Suprapubic skin (tissue), 4 donors: ENCODE measurements around the gene MIER2. TPM values are rescaled to one million over a fixed set of nuclear protein-coding genes. Genes with fewer than 3 reads are reported as not detected.

ENCODE experiments used
- DNase-seq, 2 donors: peaks; one replicate each; pipeline ENCODE4 v3.0.0-alpha.2; 2019; ENCODE audit warnings: low spot score in 2 of 2
- H3K27ac ChIP-seq: fragments of 200-600 bp; sonication (generic); one replicate; pipeline ENCODE4 v1.5.1; 2019
- H3K27me3 ChIP-seq: fragments of 200-600 bp; sonication (generic); one replicate; pipeline ENCODE4 v1.5.1; 2019
- H3K36me3 ChIP-seq: fragments of 200-600 bp; sonication (generic); one replicate; pipeline ENCODE4 v1.5.1; 2019
- H3K4me1 ChIP-seq: fragments of 200-600 bp; sonication (generic); one replicate; pipeline ENCODE4 v1.5.1; 2019
- H3K4me3 ChIP-seq: fragments of 200-600 bp; sonication (generic); one replicate; pipeline ENCODE4 v1.5.1; 2019; ENCODE audit warnings: mild to moderate bottlenecking
- H3K9me3 ChIP-seq: fragments of 200-600 bp; sonication (generic); one replicate; pipeline ENCODE4 v1.5.1; 2019
- CTCF ChIP-seq, 2 donors: fragments of 200-600 bp in 1 of 2; fragments of 450-650 bp in 1 of 2; sonication (generic) in 1 of 2; IDR thresholded peaks; one replicate each; pipeline ENCODE4 v1.5.1; 2016 to 2019; ENCODE audit warnings: antibody characterized with exemption in 2 of 2, mild to moderate bottlenecking in 1 of 2, moderate library complexity in 1 of 2
- EP300 ChIP-seq: sonication (generic); formaldehyde crosslinking; IDR thresholded peaks from one replicate; pipeline ENCODE4 v1.6.1; 2017; ENCODE audit warnings: antibody characterized with exemption
- POLR2A ChIP-seq, 2 donors: fragments of 450-650 bp; IDR thresholded peaks; one replicate each; pipeline ENCODE4 v1.6.1; 2017; ENCODE audit warnings: antibody characterized with exemption in 2 of 2, mild to moderate bottlenecking in 2 of 2, moderate library complexity in 2 of 2
- POLR2AphosphoS5 ChIP-seq, 3 donors: sonication (generic); formaldehyde crosslinking; IDR thresholded peaks; one replicate each; pipeline ENCODE4 v1.6.1; 2017; ENCODE audit warnings: antibody characterized with exemption in 3 of 3
- WGBS: methylation state at CpG from one replicate; pipeline ENCODE4 v1.1.5; 2018; 5-methylcytosine and 5-hydroxymethylcytosine counted together
- total RNA-seq, 4 donors: library from RNA; depleted of rRNA; stranded (reverse); fragments of >200 nt; gene quantifications; one replicate each; pipeline ENCODE4 v1.1.0, GENCODE V29; 2016

Gene MIER2
- total RNA-seq, 4 donors from 2014 or later, result 17.5 to 55.7 (median 44.8) TPM

GRCh38 chr19:334296-335071, 10.1 kb downstream of the MIER2 start:
- H3K36me3 ChIP-seq, result peaks cover 49% of the 10 kb centered on the region
- H3K4me3 ChIP-seq, result no peak overlapping the region
- TF ChIP-seq EP300 (no peak), POLR2AphosphoS5 (IDR thresholded peaks at IDR 0.05) (no peak), CTCF (IDR thresholded peaks at IDR 0.05) (no peak), POLR2A (IDR thresholded peaks at IDR 0.05) (no peak)
- H3K27me3 ChIP-seq, result no peaks in the 10 kb centered on the region
- peak; percentile 41 to 56 for DNase-seq
- no peak overlapping the region for H3K27ac ChIP-seq
- 75% methylated on average over 6 of the region's 19 CpGs for WGBS
- H3K9me3 ChIP-seq, result no peaks in the 10 kb centered on the region
- H3K4me1 ChIP-seq, result no peaks in the 10 kb centered on the region

- WGBS, result 97% methylated on average over 8 of the region's 8 CpGs
- H3K36me3 ChIP-seq, result peaks cover 80% of the 10 kb centered on the region
Measured at GRCh38 chr19:330503-330902, 14.1 kb downstream of the MIER2 start.

GRCh38 chr19:329876-330275, 14.7 kb downstream of the MIER2 start:
- Histone ChIP-seq H3K27me3 (no peaks in the 10 kb centered on the region), H3K36me3 (peaks cover 80% of the 10 kb centered on the region), H3K4me1 (no peaks in the 10 kb centered on the region), H3K4me3 (no peak overlapping the region), H3K9me3 (peaks cover 11% of the 10 kb centered on the region), H3K27ac (no peak overlapping the region)
- peak in 1 of 2 donors; percentile 44 for DNase-seq
- 93% methylated on average over 7 of the region's 7 CpGs for WGBS
- TF ChIP-seq CTCF (IDR thresholded peaks at IDR 0.05), result no peak
- no peak for TF ChIP-seq POLR2A (IDR thresholded peaks at IDR 0.05)
- no peak for TF ChIP-seq EP300
- TF ChIP-seq POLR2AphosphoS5 (IDR thresholded peaks at IDR 0.05), result no peak

More at GRCh38 chr19:330503-330902, 14.1 kb downstream of the MIER2 start:
- H3K4me1 ChIP-seq, result no peaks in the 10 kb centered on the region
- H3K27me3 ChIP-seq, result no peaks in the 10 kb centered on the region
- no peak overlapping the region for H3K27ac ChIP-seq
- H3K4me3 ChIP-seq, result no peak overlapping the region
- peak in 1 of 2 donors; percentile 18 for DNase-seq
- H3K9me3 ChIP-seq, result peaks cover 11% of the 10 kb centered on the region
- TF ChIP-seq POLR2AphosphoS5 (IDR thresholded peaks at IDR 0.05) (no peak), CTCF (IDR thresholded peaks at IDR 0.05) (no peak), POLR2A (IDR thresholded peaks at IDR 0.05) (no peak), EP300 (no peak)

- no peak for DNase-seq
- Histone ChIP-seq H3K9me3 (peaks cover 11% of the 10 kb centered on the region), H3K27me3 (no peaks in the 10 kb centered on the region), H3K36me3 (peaks cover 79% of the 10 kb centered on the region), H3K27ac (no peak overlapping the region), H3K4me3 (no peak overlapping the region), H3K4me1 (no peaks in the 10 kb centered on the region)
- TF ChIP-seq POLR2A (IDR thresholded peaks at IDR 0.05) (no peak), POLR2AphosphoS5 (IDR thresholded peaks at IDR 0.05) (no peak), EP300 (no peak), CTCF (IDR thresholded peaks at IDR 0.05) (no peak)
- 98% methylated on average over 3 of the region's 4 CpGs for WGBS
Measured at GRCh38 chr19:328025-328505, 16.5 kb downstream of the MIER2 start.

- Histone ChIP-seq H3K27ac (no peak overlapping the region), H3K4me1 (no peaks in the 10 kb centered on the region), H3K27me3 (no peaks in the 10 kb centered on the region), H3K36me3 (peaks cover 85% of the 10 kb centered on the region), H3K9me3 (peaks cover 11% of the 10 kb centered on the region), H3K4me3 (no peak overlapping the region)
- DNase-seq, result peak in 1 of 2 donors; percentile 28
- 93% methylated on average over 6 of the region's 17 CpGs for WGBS
- TF ChIP-seq CTCF (IDR thresholded peaks at IDR 0.05) (no peak), POLR2A (IDR thresholded peaks at IDR 0.05) (no peak), EP300 (no peak), POLR2AphosphoS5 (IDR thresholded peaks at IDR 0.05) (no peak)
Measured at GRCh38 chr19:327291-328024, 17.1 kb downstream of the MIER2 start.
